GM19452 (cell line): Measurements from ENCODE around the gene EFNB2.

Experiments used
- ATAC-seq: cut with Tn5 transposase; IDR thresholded peaks from one replicate; pipeline ENCODE4 v1.9.1; 2021; ENCODE audit not compliant: unreplicated experiment

Gene EFNB2

DNA sequence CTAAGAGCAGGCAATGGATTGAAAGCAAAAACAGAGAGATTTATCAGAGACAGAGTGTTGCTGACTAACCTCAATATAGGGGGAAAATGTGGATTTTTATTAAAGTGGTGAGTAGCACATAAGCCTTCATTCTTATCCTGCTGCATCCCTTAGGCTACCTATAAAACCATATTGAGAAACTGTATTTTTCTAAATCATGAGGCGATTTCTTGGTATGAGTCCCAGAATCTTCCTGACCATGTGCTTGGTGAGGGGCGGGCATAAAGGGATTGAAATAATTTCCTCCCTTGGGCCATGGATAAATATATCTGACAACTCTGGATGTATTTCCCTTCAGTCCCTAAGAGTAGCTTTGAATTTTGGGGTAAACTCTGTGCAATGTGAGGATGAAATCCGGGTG, 72.8 kb downstream of the EFNB2 start:
- ATAC-seq: no peak

DNA sequence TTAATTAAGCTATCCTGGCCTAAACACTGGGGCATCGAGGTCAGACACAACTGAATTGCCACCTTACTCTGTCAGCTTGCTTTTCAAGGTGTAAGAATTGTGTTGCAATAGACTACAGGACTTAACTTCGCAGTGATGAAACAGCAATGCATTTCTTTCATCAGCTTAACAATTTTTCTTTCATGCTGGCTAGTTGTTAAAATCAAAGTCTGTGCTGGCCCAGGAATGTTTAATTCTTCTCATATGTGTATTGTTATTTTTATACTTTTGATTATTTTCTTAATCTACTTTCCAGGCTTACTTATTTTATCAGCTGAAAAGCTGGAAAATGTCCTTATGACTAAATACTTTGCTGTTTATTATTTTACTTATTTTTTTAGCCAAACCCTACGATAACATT, 79.7 kb downstream of the EFNB2 start:
- ATAC-seq: no peak

DNA sequence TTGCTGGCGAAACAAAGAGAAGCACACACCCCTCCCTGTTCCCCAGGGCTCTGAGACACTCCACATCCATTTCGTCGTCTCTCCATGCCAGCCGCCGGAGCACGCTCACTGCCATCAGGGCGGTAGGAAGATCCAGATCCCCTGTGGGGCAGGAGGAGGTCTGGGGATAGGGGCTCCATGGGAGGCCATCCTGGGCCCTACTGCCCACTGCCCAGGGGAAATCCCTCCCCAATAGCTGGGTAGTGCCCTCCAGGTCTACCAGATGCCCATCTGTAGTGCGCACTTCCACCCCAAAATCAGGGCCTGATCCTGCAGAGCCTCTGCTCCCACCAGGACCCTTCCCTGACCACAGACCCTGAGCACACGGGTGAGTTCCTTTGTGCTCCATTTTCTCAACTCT, 80.3 kb downstream of the EFNB2 start:
- no peak for ATAC-seq

DNA sequence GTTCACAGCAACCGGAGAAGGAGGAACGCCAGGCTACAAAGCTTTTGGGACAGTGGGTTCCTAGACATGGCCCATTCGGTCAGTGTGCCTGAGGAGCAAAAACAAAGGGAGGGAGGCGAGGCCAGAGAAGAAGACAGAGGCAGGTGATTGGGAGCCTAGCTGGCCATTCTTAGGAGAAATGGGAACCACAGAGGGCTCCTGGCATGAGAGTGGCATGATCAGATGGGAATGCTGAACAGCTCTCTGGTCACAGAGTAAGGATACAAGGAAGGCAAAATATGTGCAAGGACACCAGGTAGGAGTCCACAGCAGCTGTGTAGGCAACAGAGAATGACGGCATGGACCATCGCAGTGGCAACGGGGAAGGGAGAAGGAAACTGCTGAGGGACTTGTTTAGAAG, 82.4 kb downstream of the EFNB2 start:
- ATAC-seq: no peak

GRCh38 chr13:106450991-106451390, 84.5 kb downstream of the EFNB2 start:
- no peak for ATAC-seq

- ATAC-seq: no peak
Measured at GRCh38 chr13:106449096-106449495, 86.4 kb downstream of the EFNB2 start.

- ATAC-seq: no peak
Measured at GRCh38 chr13:106445996-106446395, 89.5 kb downstream of the EFNB2 start.

DNA sequence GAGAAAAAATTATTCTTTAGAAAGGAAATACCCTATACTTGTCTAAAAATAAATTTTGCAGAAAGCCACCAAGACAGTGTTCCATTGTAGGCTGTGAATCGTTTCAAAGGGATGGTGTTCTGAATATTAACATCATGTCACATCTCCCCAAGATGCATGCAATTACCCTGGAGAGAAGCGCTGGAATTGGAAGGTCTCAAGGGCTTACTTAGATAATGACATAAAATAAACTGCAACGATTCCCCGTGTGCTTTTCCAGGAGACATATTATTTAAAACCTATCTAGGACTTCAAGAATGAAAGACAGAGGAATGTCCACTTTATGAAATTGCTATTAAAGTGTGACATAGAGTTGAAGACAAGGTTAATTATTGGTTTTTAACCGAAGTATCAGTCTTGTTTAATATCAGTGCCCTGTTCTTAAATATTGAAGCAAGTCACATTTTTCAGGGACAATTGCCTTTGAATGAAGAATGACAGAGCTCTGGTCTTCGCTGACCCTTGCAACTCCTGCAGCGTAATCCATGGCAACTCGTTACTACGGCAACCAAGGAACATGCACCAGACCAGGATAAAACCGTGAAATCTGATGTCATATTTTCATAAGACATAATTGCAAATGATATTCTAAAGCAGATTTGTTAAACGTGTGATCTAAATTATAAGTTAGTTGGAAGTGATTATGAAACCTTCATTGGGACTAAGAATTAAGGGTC, 91.7 kb downstream of the EFNB2 start:
- no peak for ATAC-seq

DNA sequence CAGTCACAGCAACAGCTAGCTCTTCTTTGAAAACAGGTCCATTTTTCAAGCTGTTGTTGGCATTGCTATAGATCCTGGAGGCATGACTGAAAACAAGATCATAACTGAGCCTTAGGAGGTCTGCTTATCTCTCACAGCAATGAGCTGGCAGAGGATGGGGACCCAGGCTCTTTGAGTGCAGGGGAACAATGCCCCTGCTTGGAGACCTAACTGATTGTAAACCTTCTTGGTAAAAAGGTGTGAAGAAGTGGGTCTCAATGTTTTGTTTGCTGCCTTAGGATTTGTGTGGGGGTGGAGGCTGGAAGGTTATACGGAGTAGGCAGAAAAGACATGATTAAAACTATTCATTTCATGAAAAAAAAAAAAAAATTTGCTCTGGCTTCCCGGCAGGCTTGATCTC, 94.6 kb downstream of the EFNB2 start:
- no peak for ATAC-seq
